BJ (cell line): ENCODE measurements around the gene RPS15. TPM values are rescaled to one million over a fixed set of nuclear protein-coding genes. Genes with fewer than 3 reads are reported as not detected.
A peak's percentile ranks its signal among the peaks of the same experiment; 100 is the strongest.

Experiments used
- CTCF ChIA-PET: fragments of 350-600 bp; formaldehyde crosslinking; extraction: SDS; loops from one replicate; lab custom pipeline; 2021; ENCODE audit warnings: antibody characterized with exemption, inconsistent platforms; lab: Yijun Ruan, JAX
- POLR2A ChIA-PET: fragments of 300-600 bp; sonication (Branson Sonifier 250); formaldehyde crosslinking; extraction: SDS; loops from one replicate; lab custom pipeline; 2021; ENCODE audit warnings: antibody characterized with exemption; lab: Charles Lee
- DNase-seq: peaks from one replicate; pipeline ENCODE4 v3.0.0-alpha.2; 2011; ENCODE audit warnings: low read depth
- H3K27me3 ChIP-seq: 2 replicates; pipeline ENCODE4 v1.6.0; 2011; ENCODE audit warnings: low read length; ENCODE audit not compliant: control insufficient read depth, insufficient read depth
- H3K36me3 ChIP-seq: 2 replicates; pipeline ENCODE4 v1.5.1; 2011; ENCODE audit warnings: low read length; ENCODE audit not compliant: control insufficient read depth, insufficient read depth
- H3K4me3 ChIP-seq: 2 replicates; pipeline ENCODE4 v1.5.1; 2011; ENCODE audit warnings: low read depth, mild to moderate bottlenecking, control low read depth, low read length
- CTCF ChIP-seq: IDR thresholded peaks from 2 replicates; pipeline ENCODE4 v1.5.1; 2011; ENCODE audit warnings: low read depth, mild to moderate bottlenecking, control low read depth, inconsistent platforms, low read length, moderate library complexity; ENCODE audit not compliant: insufficient read depth
- polyA plus RNA-seq: library from polyadenylated mRNA; depleted of rRNA; stranded (reverse); fragments of >200 nt; gene quantifications from 2 replicates; pipeline ENCODE4 v1.2.3, GENCODE V29; 2011

RPS15 gene
- polyA plus RNA-seq, 1 experiment, result 1,597 TPM

GRCh38 chr19:1409204-1410005, 28.8 kb upstream of the RPS15 start:
- CTCF ChIA-PET, result interaction anchor here (0.8 to 1.0 kb wide), 4 partner anchors 14 to 165 kb away, joined by 3 to 4 read pairs (median 3); no protein-coding TSS in a partner anchor
- Histone ChIP-seq H3K4me3 (peak overlapping the region; percentile 92), H3K36me3 (peaks cover 8% of the 10 kb centered on the region), H3K27me3 (no peaks in the 10 kb centered on the region)
- DNase-seq, result no peak
- POLR2A ChIA-PET, result no interaction called here
- no peak for TF ChIP-seq CTCF

- no peak for TF ChIP-seq CTCF
- no peak for DNase-seq
- no peaks in the 10 kb centered on the region for H3K27me3 ChIP-seq
- H3K4me3 ChIP-seq, result peak overlapping the region; percentile 8; the same call in 1 of the 2 replicates
- ChIA-PET POLR2A (no interaction called here), CTCF (interaction anchor here (0.8 to 1.0 kb wide), 3 partner anchors 27 to 166 kb away, joined by 3 to 4 read pairs (median 3); no protein-coding TSS in a partner anchor)
- H3K36me3 ChIP-seq, result peaks cover 8% of the 10 kb centered on the region
Observed at GRCh38 chr19:1410136-1410786, 27.9 kb upstream of the RPS15 start.

- no peak for DNase-seq
- TF ChIP-seq CTCF, result no peak
- Histone ChIP-seq H3K36me3 (peaks cover 8% of the 10 kb centered on the region), H3K4me3 (no peak overlapping the region), H3K27me3 (no peaks in the 10 kb centered on the region)
- ChIA-PET CTCF (no interaction called here), POLR2A (no interaction called here)
Observed at GRCh38 chr19:1410789-1411188, 27.4 kb upstream of the RPS15 start.

GRCh38 chr19:1411255-1412191, 26.7 kb upstream of the RPS15 start:
- peaks cover 11% of the 10 kb centered on the region for H3K36me3 ChIP-seq
- ChIA-PET POLR2A (no interaction called here), CTCF (interaction anchor here (0.8 kb wide), 2 partner anchors 47 to 54 kb away, joined by 3 read pairs; no protein-coding TSS in a partner anchor)
- DNase-seq, result no peak
- no peak overlapping the region for H3K4me3 ChIP-seq
- no peaks in the 10 kb centered on the region for H3K27me3 ChIP-seq
- TF ChIP-seq CTCF, result no peak
